LNCAP (cell line): ENCODE measurements around the gene COMMD9.

Source experiments
- CTCF ChIP-seq: fragments of 450-650 bp; IDR thresholded peaks from 2 replicates; pipeline ENCODE4 v1.5.1; 2017; ENCODE audit warnings: mild to moderate bottlenecking

The COMMD9 gene

GRCh38 chr11:36306888-36307287, 17.7 kb upstream of the COMMD9 start:
- TF ChIP-seq CTCF: peak; percentile 37

GRCh38 chr11:36305047-36305446, 15.8 kb upstream of the COMMD9 start:
- no peak for TF ChIP-seq CTCF

- TF ChIP-seq CTCF: no peak
Measured at GRCh38 chr11:36304351-36304750, 15.1 kb upstream of the COMMD9 start.

- TF ChIP-seq CTCF: no peak
Measured at GRCh38 chr11:36300650-36301049, 11.4 kb upstream of the COMMD9 start.

GRCh38 chr11:36296884-36297543, 7.8 kb upstream of the COMMD9 start:
- TF ChIP-seq CTCF: no peak

GRCh38 chr11:36295926-36296325, 6.7 kb upstream of the COMMD9 start, which contains the start of gene PRR5L:
PRR5L (plus strand) TSS chr11:36296288; CDS start chr11:36401122, 104,834 bp downstream.
- TF ChIP-seq CTCF: no peak

- peak; percentile 55 for TF ChIP-seq CTCF
Measured at GRCh38 chr11:36292311-36292722, 3.1 kb upstream of the COMMD9 start.
